GM12872 (cell line): Measurements from ENCODE around the gene PEX13.

ENCODE experiments used
- CTCF ChIP-seq: IDR thresholded peaks from 3 replicates; pipeline ENCODE4 v1.5.1; 2011; ENCODE audit warnings: low read depth, mild to moderate bottlenecking, low read length, moderate library complexity; ENCODE audit not compliant: insufficient read depth

The PEX13 gene, protein sequence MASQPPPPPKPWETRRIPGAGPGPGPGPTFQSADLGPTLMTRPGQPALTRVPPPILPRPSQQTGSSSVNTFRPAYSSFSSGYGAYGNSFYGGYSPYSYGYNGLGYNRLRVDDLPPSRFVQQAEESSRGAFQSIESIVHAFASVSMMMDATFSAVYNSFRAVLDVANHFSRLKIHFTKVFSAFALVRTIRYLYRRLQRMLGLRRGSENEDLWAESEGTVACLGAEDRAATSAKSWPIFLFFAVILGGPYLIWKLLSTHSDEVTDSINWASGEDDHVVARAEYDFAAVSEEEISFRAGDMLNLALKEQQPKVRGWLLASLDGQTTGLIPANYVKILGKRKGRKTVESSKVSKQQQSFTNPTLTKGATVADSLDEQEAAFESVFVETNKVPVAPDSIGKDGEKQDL

GRCh38 chr2:61017556-61018317 is at the start of gene PEX13, which contains the start of gene PUS10:
Gene PEX13, plus strand, starts transcription at chr2:61017720. Its CDS starts 40 bp downstream, at chr2:61017760.
Gene PUS10, minus strand, starts transcription at chr2:61018255. Its CDS starts 6,365 bp downstream, at chr2:61011890.
- TF ChIP-seq CTCF, result 0 out of 3 replicates have a peak, but pooled peaks have one; percentile 1

- TF ChIP-seq CTCF, result no peak
Measured at GRCh38 chr2:60972889-60973656, 44.4 kb upstream of the PEX13 start.

DNA sequence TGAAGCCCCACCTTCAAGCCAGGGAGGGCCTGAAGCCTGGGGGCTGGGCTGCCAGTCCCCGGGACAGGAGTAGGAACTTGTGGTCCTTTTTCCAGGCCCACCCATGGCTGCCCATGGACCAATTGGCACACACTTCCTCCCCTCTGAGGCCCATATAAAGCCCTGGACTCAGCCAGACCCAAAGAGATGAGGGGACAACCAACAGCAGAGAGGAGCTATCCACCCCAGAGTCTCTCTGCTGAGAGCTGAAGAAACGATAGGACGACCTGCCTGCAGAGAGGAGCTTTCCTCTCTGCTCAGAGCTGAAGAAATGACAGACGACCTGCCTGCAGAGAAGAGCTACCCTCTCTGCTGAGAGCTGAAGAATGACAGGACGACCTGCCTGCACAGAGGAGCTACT is 43.8 kb upstream of the PEX13 start:
- no peak for TF ChIP-seq CTCF

DNA sequence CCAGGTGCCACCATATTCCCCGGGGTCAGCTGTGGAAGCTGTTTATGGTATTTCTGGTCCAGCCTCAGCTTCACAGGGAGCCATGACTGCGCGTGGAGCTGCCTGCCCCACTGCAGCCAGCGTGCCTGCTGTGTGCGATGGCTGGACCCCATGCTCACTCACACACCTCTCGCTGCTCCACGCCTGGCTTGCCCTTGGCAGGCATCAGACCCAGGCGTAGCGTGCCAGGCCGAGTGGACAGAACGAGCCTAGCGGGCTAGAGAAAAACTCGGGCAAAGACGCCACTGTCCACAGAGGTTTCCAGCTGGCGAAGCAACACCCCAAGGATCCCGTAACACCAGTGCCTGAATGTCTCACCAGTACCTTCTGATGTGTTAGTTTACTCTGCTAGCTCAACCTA is 42.9 kb upstream of the PEX13 start:
- no peak for TF ChIP-seq CTCF

DNA sequence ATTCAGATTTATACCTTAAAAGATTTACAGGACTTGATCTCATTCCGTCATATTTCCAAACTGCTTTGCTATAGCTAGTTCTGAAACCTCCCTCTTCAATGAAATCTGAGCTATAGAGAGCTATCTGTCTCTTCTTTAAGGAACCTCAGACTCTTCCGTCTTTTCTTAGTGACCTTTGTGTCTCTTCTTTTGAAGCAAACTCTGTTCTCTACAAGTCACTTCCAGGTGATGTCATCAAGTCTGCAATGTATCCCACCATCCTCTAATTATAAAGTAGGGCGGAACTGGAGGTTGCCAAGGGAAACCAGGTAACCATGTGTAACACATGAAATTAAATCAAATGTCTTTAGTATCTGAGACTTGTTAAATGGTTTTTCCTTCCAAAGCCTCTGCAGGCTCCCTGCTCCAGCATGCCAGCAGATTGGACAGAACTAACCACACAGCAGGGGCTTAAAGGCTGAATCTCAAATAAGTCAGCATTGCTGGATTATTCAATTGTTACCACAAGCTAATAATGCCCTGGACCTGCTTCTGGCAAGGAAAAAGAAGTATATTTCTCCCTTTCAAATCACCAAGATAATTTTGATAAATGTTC is 41.2 kb upstream of the PEX13 start:
- TF ChIP-seq CTCF, result no peak

DNA sequence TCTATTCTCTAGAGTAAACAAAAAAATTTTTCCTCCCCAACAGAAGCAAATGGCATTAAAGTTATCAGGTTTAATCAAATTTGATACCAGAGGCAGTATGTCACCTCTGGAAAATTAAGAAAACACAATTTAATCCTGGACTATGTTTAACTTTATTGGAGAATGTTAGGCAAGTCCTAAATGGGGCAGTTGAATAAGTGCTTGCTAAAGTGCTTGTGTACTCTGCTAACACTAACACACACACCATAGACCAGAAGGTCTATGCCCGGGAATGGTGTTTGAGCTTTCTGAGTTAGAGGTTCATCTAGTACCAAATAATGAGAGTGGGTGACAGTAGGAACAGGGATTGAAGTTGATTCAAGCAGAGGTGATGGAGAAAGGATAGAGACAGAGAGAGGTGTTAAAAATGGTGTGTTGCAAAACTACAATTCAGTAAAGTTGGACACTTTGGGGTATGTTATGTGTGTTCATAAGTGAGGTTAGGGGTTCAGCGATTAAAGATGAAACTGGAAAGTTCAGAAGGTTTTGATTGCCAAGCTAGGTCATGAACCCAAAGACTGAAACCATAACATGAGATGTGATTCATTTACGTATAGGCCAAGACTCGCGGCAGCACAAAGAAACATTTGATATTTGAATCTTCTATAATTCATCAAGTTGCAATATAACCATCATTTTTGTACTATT is 40.5 kb upstream of the PEX13 start:
- no peak for TF ChIP-seq CTCF

DNA sequence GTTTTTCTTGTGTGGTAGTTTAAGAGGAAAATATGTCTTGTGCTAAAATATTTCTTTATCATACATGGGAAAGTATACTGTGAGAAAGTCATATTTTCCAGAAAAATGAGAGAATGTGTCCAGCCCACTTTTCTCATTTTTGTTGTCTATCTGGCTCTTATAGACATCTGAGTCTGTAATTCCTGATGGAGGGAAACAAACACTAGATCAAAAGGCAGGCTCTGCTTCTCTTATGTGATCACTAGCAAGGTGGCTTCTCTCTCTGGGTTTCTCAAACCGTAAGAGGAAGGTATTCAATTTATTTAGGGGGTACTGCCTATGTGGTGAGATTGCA is 40.0 kb upstream of the PEX13 start:
- no peak for TF ChIP-seq CTCF
